22Rv1 (cell line): ENCODE results near the gene TCEA2.

Experiments used
- ZFX ChIP-seq: fragments of 450-650 bp; IDR thresholded peaks from 2 replicates; pipeline ENCODE4 v1.6.1; 2017; ENCODE audit warnings: antibody characterized with exemption, borderline replicate concordance
- TF ChIP-seq, protein P1 (sequence below): fragments of 450-650 bp; IDR thresholded peaks from 2 replicates; pipeline ENCODE4 v1.5.1; 2017; ENCODE audit warnings: mild to moderate bottlenecking

- TF ChIP-seq, protein P1, sequence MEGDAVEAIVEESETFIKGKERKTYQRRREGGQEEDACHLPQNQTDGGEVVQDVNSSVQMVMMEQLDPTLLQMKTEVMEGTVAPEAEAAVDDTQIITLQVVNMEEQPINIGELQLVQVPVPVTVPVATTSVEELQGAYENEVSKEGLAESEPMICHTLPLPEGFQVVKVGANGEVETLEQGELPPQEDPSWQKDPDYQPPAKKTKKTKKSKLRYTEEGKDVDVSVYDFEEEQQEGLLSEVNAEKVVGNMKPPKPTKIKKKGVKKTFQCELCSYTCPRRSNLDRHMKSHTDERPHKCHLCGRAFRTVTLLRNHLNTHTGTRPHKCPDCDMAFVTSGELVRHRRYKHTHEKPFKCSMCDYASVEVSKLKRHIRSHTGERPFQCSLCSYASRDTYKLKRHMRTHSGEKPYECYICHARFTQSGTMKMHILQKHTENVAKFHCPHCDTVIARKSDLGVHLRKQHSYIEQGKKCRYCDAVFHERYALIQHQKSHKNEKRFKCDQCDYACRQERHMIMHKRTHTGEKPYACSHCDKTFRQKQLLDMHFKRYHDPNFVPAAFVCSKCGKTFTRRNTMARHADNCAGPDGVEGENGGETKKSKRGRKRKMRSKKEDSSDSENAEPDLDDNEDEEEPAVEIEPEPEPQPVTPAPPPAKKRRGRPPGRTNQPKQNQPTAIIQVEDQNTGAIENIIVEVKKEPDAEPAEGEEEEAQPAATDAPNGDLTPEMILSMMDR = peak; percentile 94
- TF ChIP-seq ZFX = no peak
Observed at GRCh38 chr20:64057628-64058498, 5.1 kb upstream of the TCEA2 start.
